ENCODE measurements around the gene NACC2. TPM values are rescaled to one million over a fixed set of nuclear protein-coding genes. Genes with fewer than 3 reads are reported as not detected.

The NACC2 gene
- total and polyA plus RNA-seq, 2 donors (not counting 3 experiments of a cell fraction or from before 2014, with no cell fraction given): 15.8 to 27.1 TPM

DNA sequence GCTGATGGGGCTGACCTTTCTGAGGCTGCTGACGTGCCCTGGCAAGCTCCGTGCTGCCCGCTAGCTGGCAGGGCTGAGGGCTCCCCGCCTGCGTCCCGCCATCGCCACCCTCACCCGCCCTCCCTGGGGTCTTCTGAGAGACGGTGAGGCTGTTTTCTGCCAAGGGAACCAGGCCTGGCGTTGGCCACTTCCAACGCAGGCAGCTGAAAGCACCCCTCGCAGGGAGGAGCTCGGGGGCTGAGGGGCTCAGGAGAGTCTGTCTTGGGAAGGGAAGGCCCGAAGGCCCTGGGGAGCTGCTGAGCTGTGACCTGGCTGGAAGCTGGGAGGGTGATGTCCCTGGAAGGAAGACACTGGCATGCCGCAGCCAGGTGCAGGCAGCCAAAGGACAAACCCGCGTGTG lies 33.3 kb upstream of the NACC2 start:
- dilution Hi-C loops (cut with MboI; ENCODE audit: extremely low pct_ligation_motif_present, low sequenced_read_pairs): no loop called here
- Histone ChIP-seq H3K27me3 (ENCODE audit: control insufficient read depth in 2 of 2, insufficient read depth in 2 of 2, low read length in 2 of 2) (peaks cover 17 to 19% of the 10 kb centered on the region in 2 experiments), H3K79me2 (ENCODE audit: control insufficient read depth, insufficient read depth, low read length) (no peaks in the 10 kb centered on the region), H3K4me1 (ENCODE audit: control insufficient read depth, extremely low read depth, insufficient read depth, low read length) (peaks cover 2% of the 10 kb centered on the region), H3K4me2 (ENCODE audit: insufficient read depth, low read length) (no peak overlapping the region), H3K9ac (replicated peaks; ENCODE audit: extremely low read depth, insufficient read depth, low read length) (no peak overlapping the region), H3K4me3 (replicated peaks in 1 of 3; ENCODE audit: insufficient read depth in 1 of 3, low read depth in 1 of 3, low read length in 3 of 3) (no peak overlapping the region), H3K27ac (ENCODE audit: insufficient read depth, low read depth, low read length) (no peak overlapping the region), H2AFZ (ENCODE audit: low read depth, low read length) (no peak overlapping the region), H3K9me3 (replicated peaks; ENCODE audit: control insufficient read depth, insufficient read depth, low read length) (no peaks in the 10 kb centered on the region), H3K36me3 (ENCODE audit: control insufficient read depth in 2 of 2, extremely low read depth in 1 of 2, insufficient read depth in 2 of 2, low read length in 2 of 2) (no peaks in the 10 kb centered on the region), H4K20me1 (replicated peaks; ENCODE audit: control insufficient read depth, extremely low read depth, insufficient read depth, low read length) (no peaks in the 10 kb centered on the region), H3K9me1 (replicated peaks; ENCODE audit: control insufficient read depth, extremely low read depth, insufficient read depth, low read length) (no peaks in the 10 kb centered on the region)
- DNase-seq (ENCODE audit: low read depth, low spot score) (no peak), FAIRE-seq (no peak)
- no peak for TF ChIP-seq EZH2 (IDR thresholded peaks at IDR 0.05; ENCODE audit: borderline replicate concordance, low read depth, low read length, severe bottlenecking)
- CTCF ChIA-PET: interaction anchor here (0.9 to 2.6 kb wide), 6 partner anchors 10 to 161 kb away, joined by 3 to 9 read pairs (median 5); no protein-coding TSS in a partner anchor
- POLR2A ChIA-PET: no interaction called here
- BruUV-seq (replicated peaks): no TSS peak
- intact Hi-C loops (cut with micrococcal nuclease): no loop called here

DNA sequence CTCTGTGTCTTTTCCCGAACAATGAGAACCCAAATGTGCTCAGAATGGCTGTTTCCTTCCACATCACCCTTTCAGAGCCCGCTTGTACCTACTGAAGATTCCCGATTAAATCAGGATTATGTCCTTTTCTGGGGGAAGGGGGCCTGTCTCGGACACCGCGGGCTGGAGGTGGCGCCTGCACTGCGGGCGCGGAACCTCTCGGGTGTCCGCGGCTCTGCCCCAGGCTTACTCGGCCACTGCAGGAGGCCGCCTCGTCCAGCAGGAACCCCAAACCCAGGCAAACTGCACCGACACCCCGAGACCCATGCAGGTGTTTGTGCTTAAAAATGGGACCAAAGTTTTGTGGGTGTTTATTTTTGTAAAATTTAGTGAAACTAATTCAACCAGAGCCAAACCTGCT lies 32.2 kb upstream of the NACC2 start:
- Histone ChIP-seq H2AFZ (ENCODE audit: low read depth, low read length) (no peak overlapping the region), H3K4me2 (ENCODE audit: insufficient read depth, low read length) (no peak overlapping the region), H3K4me1 (ENCODE audit: control insufficient read depth, extremely low read depth, insufficient read depth, low read length) (no peaks in the 10 kb centered on the region), H3K27ac (ENCODE audit: insufficient read depth, low read depth, low read length) (no peak overlapping the region), H3K9me3 (replicated peaks; ENCODE audit: control insufficient read depth, insufficient read depth, low read length) (no peaks in the 10 kb centered on the region), H3K27me3 (ENCODE audit: control insufficient read depth in 2 of 2, insufficient read depth in 2 of 2, low read length in 2 of 2) (peaks cover 13 to 14% of the 10 kb centered on the region in 2 experiments), H4K20me1 (replicated peaks; ENCODE audit: control insufficient read depth, extremely low read depth, insufficient read depth, low read length) (no peaks in the 10 kb centered on the region), H3K9me1 (replicated peaks; ENCODE audit: control insufficient read depth, extremely low read depth, insufficient read depth, low read length) (no peaks in the 10 kb centered on the region), H3K4me3 (replicated peaks in 1 of 3; ENCODE audit: insufficient read depth in 1 of 3, low read depth in 1 of 3, low read length in 3 of 3) (no peak overlapping the region), H3K9ac (replicated peaks; ENCODE audit: extremely low read depth, insufficient read depth, low read length) (no peak overlapping the region), H3K36me3 (ENCODE audit: control insufficient read depth in 2 of 2, extremely low read depth in 1 of 2, insufficient read depth in 2 of 2, low read length in 2 of 2) (no peaks in the 10 kb centered on the region), H3K79me2 (ENCODE audit: control insufficient read depth, insufficient read depth, low read length) (no peaks in the 10 kb centered on the region)
- ChIA-PET POLR2A (no interaction called here), CTCF (interaction anchor here (1.1 to 2.6 kb wide), 2 partner anchors 8 to 160 kb away, joined by 3 to 9 read pairs; no protein-coding TSS in a partner anchor)
- no peak for FAIRE-seq
- TF ChIP-seq POLR2AphosphoS5 (IDR thresholded peaks at IDR 0.05; ENCODE audit: insufficient read depth, low read depth, low read length): no peak
- TF ChIP-seq GATA2 (IDR thresholded peaks at IDR 0.05; ENCODE audit: insufficient read depth, insufficient read length, low read depth, low read length): no peak
- TF ChIP-seq FOS (IDR thresholded peaks at IDR 0.05; ENCODE audit: borderline replicate concordance, insufficient read depth, low read length): no peak
- TF ChIP-seq MYC (IDR thresholded peaks at IDR 0.05; ENCODE audit: low read depth, low read length): no peak
- TF ChIP-seq, protein P1, sequence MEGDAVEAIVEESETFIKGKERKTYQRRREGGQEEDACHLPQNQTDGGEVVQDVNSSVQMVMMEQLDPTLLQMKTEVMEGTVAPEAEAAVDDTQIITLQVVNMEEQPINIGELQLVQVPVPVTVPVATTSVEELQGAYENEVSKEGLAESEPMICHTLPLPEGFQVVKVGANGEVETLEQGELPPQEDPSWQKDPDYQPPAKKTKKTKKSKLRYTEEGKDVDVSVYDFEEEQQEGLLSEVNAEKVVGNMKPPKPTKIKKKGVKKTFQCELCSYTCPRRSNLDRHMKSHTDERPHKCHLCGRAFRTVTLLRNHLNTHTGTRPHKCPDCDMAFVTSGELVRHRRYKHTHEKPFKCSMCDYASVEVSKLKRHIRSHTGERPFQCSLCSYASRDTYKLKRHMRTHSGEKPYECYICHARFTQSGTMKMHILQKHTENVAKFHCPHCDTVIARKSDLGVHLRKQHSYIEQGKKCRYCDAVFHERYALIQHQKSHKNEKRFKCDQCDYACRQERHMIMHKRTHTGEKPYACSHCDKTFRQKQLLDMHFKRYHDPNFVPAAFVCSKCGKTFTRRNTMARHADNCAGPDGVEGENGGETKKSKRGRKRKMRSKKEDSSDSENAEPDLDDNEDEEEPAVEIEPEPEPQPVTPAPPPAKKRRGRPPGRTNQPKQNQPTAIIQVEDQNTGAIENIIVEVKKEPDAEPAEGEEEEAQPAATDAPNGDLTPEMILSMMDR (IDR thresholded peaks at IDR 0.05; ENCODE audit: extremely low read depth in 1 of 2, insufficient read depth in 1 of 2, low read depth in 1 of 2, low read length in 2 of 2): no peak
- TF ChIP-seq, protein P2, sequence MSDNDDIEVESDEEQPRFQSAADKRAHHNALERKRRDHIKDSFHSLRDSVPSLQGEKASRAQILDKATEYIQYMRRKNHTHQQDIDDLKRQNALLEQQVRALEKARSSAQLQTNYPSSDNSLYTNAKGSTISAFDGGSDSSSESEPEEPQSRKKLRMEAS (IDR thresholded peaks at IDR 0.05; ENCODE audit: insufficient read depth, insufficient read length): no peak
- TF ChIP-seq POLR2A (IDR thresholded peaks at IDR 0.05; ENCODE audit: low read depth, low read length): no peak
- intact Hi-C loops (cut with micrococcal nuclease) (no loop called here), dilution Hi-C loops (cut with MboI; ENCODE audit: extremely low pct_ligation_motif_present, low sequenced_read_pairs) (no loop called here)
- no TSS peak for BruUV-seq (replicated peaks)
- no peak for DNase-seq (ENCODE audit: low read depth, low spot score)
